GM20431 (cell line): Measurements from ENCODE around the gene LBH.
"Not testable (repeated sequence)": the region's sequence is repeated elsewhere in the genome, so short reads cannot be mapped to it uniquely, and the experiment has no call there.

Experiments
- in situ Hi-C: fragments of 300-500 bp; cut with MseI, MboI; formaldehyde crosslinking; loops from one replicate; pipeline ENCODE4 v1.15.0; 2020; ENCODE audit warnings: low sequenced_read_pairs; ENCODE audit not compliant: unreplicated experiment

LBH gene

DNA sequence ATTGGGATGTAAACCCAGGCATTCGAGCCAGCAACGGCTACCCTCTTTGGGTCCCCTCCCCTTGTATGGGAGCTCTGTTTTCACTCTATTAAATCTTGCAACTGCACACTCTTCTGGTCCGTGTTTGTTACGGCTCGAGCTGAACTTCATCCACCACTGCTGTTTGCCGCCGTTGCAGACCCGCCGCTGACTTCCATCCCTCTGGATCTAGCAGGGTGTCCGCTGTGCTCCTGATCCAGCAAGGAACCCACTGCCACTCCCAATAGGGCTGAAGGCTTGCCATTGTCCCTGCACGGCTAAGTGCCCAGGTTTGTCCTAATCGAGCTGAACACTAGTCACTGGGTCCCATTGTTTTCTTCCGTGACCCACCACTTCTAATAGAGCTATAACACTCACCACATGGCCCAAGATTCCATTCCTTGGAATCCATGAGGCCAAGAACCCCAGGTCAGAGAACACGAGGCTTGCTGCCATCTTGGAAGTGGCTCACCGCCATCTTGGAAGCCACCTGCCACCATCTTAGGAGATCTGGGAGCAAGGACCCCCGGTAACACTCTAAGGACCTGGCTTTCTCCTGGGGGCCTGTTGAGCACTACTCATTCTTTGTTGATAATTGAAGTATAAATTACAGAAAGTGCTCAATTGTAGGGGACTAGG lies 37.9 kb downstream of the LBH start:
- in situ Hi-C loops, result not testable (repeated sequence)

DNA sequence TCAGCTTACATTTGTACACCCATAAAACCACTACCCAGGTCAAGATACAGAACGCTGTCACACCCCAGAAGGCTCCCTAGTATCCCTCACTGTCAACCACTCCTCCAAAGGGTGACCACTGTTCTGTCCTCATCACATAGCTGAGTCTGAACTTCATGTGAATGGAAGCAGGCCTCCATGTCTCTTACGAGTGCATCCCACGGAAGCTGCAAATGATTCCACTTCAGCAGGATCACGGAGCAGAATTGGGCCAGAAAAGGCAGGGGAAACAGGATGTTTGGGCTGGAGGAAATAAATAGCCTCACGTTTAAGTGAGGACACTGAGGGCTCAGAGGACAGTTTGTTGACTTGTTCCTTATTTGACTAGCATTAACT lies 38.4 kb downstream of the LBH start:
- in situ Hi-C loops, result no loop called here

DNA sequence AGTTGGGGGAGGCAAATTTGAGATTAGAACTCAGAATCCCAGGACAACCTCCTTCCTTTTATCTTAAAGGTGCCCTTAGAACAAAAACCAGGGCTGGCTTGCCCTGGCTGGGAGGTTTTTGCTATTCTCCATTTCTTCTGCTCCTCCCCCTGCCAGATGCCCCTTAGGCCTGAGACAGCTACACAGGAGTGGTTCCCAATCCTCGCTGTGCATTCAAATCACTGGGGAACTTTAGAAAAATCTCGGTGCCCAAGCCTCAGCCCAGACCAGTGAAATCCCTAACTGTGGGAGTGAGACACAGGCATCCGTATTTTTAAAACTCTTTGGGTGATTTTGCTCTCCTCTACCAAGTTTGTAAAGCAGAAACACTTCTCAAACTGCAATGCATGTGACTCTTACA lies 38.8 kb downstream of the LBH start:
- in situ Hi-C loops, result no loop called here

DNA sequence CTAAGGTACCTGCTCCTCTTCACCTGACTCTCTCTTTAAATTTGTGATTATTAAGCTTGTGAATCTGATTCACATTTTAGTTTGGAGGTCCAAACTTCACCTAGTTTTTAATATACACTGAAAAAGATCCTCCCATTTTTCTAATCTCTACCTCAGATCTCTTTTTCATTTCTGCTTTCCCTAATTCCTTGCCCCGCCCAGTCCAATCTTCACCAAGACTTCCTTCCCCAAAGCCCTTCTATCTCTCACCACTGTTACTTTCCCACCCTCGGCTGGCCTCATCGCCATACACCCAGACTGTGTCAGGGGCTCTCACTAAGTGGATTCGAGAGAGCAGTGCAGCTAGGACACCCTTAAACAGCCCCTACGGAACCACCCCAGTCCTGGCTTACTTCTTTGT lies 40.0 kb downstream of the LBH start:
- in situ Hi-C loops, result no loop called here

DNA sequence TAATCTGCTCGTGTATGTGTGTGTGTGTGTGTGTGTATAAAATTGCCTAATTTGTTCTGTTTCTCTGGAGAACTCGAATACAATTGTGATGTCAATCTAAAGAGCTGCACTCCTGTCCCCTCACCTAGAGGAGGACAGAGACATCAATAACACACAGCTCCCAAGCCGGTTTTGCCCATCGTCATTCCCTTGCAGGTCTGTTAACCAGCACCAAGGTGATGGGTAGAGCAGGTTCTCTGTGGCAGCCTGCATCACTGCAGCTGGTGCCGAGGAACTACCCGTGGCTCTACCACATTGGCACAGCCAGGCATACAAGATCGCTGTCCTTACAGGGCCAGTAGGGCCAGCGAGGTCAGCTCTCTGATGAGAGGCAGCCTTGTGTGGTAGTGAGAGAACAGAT lies 41.0 kb downstream of the LBH start:
- in situ Hi-C loops, result no loop called here

DNA sequence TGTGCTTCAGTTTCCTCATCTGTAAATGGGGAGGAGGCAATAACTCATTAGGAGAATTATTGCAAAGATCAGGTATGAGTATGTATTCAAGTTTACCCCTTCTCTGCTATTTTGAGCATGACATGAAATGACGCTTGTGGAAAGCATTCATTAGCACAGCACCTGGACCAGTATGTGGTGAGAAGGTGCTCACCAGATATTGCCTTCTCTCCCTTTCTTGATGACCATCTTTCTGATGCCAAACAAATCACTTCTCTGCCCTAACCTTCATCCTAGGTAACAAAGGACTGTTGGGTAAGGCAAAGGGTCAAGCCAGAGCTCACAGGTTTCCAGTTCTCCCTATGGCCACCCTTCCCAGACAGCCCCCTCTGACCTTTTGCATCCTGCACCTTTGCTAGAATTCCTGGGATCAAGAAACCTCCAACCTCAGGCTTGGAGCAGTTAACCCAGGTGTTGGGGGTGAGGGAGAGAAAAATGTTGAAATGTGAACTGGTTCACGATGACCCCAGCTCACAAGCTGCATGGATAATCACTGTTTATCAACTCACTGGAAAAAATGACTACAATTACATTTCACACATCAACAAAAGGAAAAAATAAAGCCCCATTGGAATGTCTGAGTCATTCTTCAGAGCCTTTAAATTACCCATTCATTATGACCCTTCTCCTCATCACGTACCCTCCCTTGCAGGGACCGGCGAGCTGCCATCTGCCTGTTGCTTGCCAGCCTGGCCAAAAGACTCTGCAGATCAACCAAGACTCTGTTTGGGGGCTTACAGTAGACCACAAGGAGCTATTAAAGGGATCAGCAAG lies 41.6 kb downstream of the LBH start:
- in situ Hi-C loops, result no loop called here

DNA sequence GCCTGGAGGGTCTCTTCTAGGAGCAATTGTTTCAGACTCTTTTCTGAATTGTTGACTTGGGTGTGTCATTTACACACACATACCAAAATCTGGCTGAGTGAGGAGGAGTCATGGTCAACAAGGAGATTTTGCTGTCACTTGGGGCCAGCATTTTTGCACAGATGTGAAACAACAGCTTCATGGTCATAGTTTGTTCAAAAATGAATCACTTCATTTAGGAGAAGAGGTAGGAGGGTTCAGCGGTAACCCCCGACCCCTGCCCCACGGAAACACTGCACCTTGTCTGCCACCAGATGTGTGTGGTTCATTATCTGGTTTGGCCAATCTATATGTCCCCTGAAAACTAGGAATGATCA lies 42.2 kb downstream of the LBH start:
- in situ Hi-C loops, result no loop called here

DNA sequence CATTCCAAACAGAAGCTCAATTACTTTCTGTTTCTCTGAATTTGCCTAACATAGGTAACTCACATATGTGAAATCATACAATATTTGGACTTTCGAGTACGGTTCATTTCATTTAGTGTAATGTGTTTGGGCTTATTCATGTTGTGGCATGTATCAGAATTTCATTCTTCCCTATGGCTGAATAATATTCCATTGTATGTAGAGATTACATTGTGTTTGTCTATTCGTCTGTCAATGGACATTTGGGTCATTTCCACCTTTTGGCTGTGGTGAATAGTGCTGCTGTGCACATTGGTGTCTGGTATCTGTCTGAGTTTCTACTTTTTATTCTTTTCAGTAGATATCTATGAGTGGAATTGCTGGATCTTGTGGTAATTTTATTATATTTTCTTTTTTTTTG lies 43.9 kb downstream of the LBH start:
- in situ Hi-C loops, result no loop called here

DNA sequence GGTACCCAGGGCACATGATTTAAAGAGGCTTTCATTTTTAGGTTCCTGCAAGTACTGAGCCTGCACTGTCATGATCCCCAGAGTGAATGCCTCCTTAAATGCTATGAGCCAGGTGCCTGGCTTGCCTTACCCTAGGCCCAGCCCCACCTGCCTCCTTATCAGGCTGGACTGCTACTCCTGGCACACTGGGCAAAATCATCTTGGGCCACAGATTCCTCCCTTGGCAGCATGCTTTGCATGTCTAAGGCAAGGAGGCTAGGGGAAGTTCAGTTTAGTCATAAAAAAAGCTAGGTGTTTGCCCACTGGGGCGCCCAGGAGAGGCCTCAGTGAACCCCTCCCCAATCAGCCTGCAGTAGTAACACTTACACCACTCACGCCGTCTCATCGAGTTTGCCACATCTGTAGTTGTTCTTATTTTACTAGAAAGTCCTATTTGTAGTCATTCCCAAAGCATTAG lies 45.1 kb downstream of the LBH start:
- in situ Hi-C loops, result no loop called here

DNA sequence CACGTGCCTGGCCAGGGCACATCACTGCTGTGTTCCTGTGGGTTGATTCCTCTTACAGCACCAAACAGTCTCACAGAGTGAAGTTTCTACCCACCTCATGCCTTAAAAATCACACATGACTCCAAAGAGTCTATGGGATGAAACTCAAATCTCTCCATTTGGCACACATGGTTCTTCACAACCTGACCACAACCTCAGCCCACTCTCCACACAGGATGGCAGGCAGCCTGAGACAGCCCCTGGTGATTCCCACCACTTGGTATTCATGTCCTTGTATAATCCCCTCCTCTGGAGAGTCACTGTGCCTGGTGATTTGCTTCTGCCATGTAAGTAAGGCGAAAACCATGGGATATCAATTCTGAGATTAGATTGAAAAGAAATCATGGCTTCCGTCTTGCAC lies 46.2 kb downstream of the LBH start:
- in situ Hi-C loops, result no loop called here

DNA sequence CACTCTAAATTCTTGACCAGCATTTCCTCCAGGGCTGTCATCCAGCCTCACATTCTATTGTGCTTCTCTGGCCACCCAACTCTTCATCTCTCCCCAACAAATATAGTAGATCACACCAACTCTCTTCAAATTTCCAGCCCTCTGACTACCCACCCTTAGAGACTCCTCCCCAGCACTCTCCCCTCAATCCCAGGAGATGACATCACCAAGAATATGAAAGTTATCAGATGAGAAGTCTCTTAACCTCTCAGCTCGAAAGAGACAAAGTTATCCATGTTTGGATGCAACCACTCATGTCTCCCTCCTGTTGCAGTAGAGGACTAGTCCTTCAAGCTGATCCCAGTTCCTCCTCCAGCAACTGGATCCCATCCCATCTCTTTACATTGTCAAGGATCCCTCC lies 47.1 kb downstream of the LBH start:
- in situ Hi-C loops, result no loop called here

DNA sequence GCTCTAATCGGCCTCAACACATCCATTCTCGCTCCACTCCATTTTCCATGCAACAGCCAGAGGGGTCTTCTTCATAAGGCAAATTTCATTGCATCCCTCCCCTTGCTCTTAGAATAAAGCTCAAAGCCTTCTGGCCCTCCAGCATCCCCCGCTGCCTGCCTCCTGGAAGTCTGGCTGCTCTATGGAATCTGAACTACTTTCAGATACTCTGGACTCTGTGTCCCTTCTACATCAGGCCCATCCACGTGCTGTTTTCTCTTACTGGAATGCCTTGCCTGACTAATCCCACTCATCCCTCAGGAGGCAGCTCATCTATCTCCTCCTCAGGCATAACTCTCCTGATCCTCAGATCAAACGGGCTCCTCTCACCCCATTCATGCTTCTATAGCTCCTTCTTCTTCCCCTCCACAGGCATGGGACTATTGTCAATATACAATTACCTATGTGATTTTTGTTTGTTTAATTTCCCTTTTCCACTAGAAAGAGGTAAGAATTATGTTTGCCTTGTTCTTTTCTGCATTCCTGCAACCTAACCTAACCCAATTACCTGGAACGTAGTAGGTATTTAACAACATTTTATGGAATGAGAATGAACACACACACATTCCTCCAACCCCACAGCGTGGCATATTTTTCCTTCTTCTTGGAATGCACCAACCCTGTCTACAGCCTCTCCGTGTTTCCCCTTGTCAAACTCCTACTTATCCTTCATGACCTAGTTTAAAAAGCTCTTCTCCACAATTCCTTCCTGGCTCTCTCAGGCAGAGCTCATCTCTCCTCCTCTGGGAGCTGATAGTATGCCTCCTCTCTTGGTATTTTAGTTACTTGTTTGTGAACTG lies 49.5 kb downstream of the LBH start:
- in situ Hi-C loops, result no loop called here

DNA sequence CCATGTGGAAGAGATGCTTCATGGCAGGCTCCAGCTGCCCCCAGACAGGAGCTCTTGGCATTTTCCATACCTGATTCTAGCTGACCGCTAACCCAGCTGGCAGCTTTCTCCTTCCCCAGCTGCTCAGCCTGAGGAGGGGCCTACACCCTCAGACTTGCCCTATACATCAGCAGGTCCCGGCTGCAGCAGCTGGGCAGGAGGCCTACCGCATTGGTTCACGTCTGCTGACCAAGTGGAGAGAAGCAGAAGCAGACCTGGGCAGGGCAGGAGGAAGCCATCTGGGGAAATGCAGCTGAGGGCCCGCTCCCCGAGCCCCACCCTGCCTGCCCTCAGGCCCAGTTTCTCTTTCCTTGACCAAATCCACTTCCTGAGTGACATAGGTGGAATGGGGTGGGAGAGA lies 50.7 kb downstream of the LBH start:
- in situ Hi-C loops, result no loop called here

DNA sequence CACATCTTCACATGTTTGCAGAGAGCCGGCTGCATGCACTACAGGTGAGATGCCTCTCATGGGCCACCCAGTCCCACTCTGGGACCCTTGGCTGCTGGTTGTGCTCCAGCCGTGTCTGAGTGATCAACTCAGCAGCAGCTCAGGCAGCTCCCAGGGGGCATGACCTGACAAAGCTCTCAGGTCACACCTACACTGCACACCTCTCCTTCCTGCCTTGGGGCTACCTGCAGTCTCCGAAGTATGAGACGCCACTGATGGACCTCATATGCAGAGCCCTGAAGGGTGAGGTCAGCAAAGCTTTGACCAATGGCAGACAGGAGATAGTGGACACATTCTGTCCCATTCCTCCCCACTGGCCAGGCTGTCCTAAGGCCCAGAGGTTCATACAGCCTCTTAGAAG lies 51.4 kb downstream of the LBH start:
- in situ Hi-C loops, result no loop called here

DNA sequence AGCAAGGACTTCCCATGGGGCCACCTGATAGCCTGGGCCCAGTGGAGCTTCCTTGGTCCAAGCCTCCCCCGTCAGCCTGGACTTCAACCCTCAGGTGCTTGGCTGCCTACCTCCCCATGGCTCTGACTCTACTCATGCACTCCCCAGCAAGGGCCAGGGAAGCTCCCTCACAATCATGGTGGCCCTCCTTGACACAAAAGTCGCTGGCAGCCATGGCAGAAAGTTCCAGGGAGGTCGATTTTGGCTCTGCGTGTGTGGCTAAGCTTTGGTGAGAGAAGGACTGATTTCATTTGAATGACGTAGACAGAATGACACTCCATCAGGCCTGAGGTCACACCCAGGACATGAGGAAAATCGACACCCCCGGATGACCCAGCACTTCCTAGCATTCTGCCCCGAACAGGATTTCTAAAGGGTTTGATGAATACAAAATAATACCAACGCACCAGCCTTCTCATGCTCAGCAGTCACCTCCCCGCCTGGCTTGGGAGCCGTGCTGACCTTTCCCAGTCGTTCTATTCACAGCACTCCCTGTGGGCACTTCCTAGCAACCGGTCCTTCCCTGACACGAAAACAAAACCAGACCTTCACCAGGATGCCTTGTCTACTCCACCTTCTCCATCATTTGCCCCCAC lies 52.7 kb downstream of the LBH start:
- in situ Hi-C loops, result no loop called here

DNA sequence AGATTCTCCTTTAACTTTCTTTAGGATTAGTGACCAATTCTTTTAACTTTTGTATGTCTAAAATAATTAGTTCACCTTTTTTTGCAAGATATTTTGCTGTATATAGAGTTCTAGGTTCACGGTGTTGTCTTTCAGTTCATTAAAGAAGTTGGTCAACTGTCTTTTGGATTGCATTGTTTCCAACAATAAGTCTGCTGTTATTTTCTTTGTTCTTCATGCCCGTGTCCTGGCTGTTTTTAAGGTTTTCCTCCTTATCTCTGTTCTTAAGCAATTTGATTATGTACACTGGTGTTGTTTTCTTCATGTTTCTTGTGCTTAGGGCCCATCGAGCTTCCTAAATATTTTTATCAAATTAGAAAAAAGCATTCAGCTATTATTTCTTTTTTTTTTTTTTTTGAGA lies 54.4 kb downstream of the LBH start:
- in situ Hi-C loops, result no loop called here

DNA sequence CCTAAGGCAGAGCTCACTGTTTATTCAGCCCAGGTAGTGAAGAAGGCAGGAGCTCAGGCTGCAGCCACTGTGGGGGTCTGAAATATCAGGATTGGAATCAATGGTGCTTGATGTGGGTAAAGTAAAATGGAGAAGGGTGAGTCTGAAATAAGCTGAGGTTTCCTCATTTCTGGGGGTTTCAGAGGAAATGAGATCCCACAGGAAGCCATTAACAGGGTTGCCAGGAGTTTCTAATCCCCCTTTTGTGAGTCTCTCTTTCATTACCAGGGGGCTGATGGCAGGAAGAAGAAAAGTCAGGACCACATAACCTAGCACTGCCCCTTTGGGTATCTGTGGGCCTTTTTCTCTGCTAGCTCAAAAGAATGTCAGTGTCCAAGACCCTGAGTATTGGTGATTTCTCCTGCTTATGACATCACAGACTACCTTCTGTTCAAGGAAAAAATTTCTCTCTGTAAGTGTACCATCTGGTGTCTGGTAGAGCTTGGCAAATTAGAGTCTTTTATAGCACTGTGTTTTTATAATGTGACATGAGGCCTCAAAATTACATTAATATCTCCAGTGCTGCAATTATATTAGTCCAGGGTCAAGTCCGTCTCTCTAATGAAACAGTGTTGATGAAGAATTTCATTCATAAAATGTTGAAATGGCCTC lies 56.0 kb downstream of the LBH start:
- in situ Hi-C loops, result no loop called here

DNA sequence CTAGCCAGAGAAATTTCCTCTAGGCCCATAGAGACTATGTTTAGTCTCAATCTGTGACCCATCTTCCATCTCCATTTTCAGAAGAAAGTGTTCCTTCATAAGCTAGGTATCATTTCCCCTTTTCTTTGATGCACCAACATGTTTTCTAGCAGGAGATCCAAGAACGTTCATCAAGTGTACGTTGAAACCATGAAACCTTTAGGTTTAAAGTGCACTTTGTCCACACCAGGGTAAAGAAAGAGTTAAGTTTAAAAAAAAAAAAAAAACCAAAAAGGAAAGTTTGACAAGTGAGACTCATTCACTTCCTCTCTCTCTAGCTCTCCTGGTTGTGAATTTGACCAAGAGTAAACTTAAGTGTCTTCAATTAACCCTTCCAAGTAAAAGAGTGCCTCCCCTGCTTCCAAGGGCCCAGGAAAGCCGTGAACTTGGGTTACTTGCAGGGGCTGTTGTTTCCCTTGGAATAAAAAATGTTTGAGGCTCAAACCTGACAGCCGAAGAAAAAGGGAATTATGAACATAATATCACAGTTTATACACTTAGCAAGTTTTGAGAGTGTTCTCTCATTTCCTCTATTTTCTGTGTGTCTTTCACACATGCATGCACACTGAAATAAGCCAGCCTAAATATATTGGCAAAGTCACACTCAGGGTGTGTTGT lies 56.7 kb downstream of the LBH start:
- in situ Hi-C loops, result no loop called here

DNA sequence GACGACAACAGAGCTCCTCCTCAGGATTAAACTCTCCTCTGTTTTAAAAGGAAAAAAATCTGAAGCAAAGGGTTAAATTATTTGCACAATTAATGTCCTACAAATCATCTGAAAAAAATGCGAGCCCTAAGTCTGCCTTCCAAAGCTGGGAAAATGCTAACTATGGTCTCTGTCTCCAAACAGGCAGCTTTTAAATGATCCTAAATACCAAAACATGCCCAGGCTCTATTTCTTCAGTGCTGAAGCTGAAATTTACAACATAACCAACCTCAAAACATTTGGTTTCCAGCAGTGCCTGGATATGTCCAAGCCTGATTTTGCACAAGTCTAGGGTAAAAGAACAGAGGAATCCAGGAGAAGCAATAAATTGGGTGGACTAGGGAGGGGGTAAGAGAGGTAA lies 57.2 kb downstream of the LBH start:
- in situ Hi-C loops, result no loop called here
